Esophagus muscularis mucosa (tissue), 4 donors: Measurements from ENCODE around the gene FSHR.

Experiments
- CTCF ChIP-seq, 3 experiments: fragments of 200-600 bp in 2 of 3; fragments of 450-650 bp in 1 of 3; sonication (generic) in 2 of 3; IDR thresholded peaks; one replicate each; pipeline ENCODE4 v1.5.1; 2017 to 2019; ENCODE audit warnings: antibody characterized with exemption in 3 of 3, mild to moderate bottlenecking in 2 of 3, moderate library complexity in 1 of 3
- EP300 ChIP-seq: sonication (generic); formaldehyde crosslinking; IDR thresholded peaks from one replicate; pipeline ENCODE4 v1.6.1; 2017; ENCODE audit warnings: antibody characterized with exemption
- POLR2A ChIP-seq: fragments of 450-650 bp; IDR thresholded peaks from one replicate; pipeline ENCODE4 v1.6.1; 2017; ENCODE audit warnings: antibody characterized with exemption, moderate library complexity, mild to moderate bottlenecking, low read depth
- POLR2AphosphoS5 ChIP-seq, 2 donors: sonication (generic); formaldehyde crosslinking; IDR thresholded peaks; one replicate each; pipeline ENCODE4 v1.6.1; 2017; ENCODE audit warnings: antibody characterized with exemption in 2 of 2

GRCh38 chr2:49113046-49113445 lies 41.3 kb downstream of the FSHR start:
- TF ChIP-seq POLR2A (no peak), CTCF (IDR thresholded peaks at IDR 0.05) (no peak), POLR2AphosphoS5 (IDR thresholded peaks at IDR 0.05) (no peak), EP300 (no peak)
